Measurements from ENCODE around the gene KCNA2. TPM values are rescaled to one million over a fixed set of nuclear protein-coding genes. Genes with fewer than 3 reads are reported as not detected.

The KCNA2 gene
- total and polyA plus RNA-seq, 2 of the 13 experiments (the other 11 are each of a cell fraction or from before 2014, with no cell fraction given): not detected

DNA sequence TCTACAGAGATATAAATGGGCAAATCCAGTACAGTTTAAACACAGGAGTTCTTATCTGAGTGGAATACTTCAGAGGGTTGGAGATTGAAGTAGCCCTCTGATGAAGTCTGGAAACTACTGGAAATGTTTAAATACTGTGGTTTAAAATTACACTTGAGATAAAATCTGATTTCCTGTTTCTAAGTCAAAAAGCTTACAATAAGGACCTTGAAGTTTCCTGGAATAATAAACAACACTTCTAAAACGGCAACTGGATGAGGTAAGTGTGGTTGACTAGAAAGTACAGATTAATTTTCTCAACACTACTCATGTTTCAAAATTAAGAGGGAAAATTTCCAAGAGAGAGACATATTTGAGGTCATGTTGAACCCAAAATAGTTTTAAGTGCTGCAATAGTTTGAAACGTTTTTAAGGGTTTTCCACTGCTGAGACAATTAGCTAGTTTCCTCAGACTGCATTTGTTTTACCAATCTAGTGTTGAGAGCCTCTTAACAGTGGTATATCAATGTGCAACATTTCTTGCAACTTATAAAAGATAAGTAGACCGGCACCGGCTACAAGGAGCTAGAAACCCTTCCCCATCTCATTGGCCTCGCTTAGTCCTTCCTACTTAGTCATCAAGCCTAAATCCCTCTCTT lies 41.2 kb upstream of the KCNA2 start:
- WGBS (ENCODE audit: low lambda C conversion rate): 4% methylated on average over 5 of the region's 5 CpGs
- Histone ChIP-seq H3K9ac (ENCODE audit: insufficient read depth, low read depth, low read length) (no peak overlapping the region), H3K27me3 (ENCODE audit: control insufficient read depth in 1 of 2, insufficient read depth in 2 of 2, low read length in 2 of 2) (no peaks in the 10 kb centered on the region), H3K36me3 (replicated peaks in 1 of 2; ENCODE audit: control insufficient read depth in 1 of 2, insufficient read depth in 2 of 2, low read length in 2 of 2) (no peaks in the 10 kb centered on the region), H4K20me1 (ENCODE audit: insufficient read depth, low read length) (no peaks in the 10 kb centered on the region), H3K4me1 (ENCODE audit: insufficient read depth, low read length) (no peaks in the 10 kb centered on the region), H3K4me2 (ENCODE audit: low read depth, low read length) (no peak overlapping the region), H3K79me2 (ENCODE audit: insufficient read depth, low read length) (no peaks in the 10 kb centered on the region), H3K27ac (ENCODE audit: extremely low read length, insufficient read depth, low read length) (no peak overlapping the region), H3K9me3 (ENCODE audit: low read length) (no peaks in the 10 kb centered on the region), H2AFZ (ENCODE audit: low read length) (no peak overlapping the region), H3K4me3 (replicated peaks in 1 of 3; ENCODE audit: insufficient read depth in 1 of 3, low read depth in 2 of 3, low read length in 3 of 3) (no peak overlapping the region)
- POLR2A ChIA-PET: no interaction called here
- intact Hi-C loops (cut with micrococcal nuclease; ENCODE audit: unreplicated experiment) (no loop called here), in situ Hi-C loops (cut with HindIII; ENCODE audit: extremely low pct_ligation_motif_present, low pct_unique_long_range_greater_than_20kb) (no loop called here)
- CTCF ChIA-PET (ENCODE audit: low intra/inter-chr PET ratio, low total read pairs): no interaction called here
- TF ChIP-seq THYN1 (CRISPR knock-in tag; IDR thresholded peaks at IDR 0.05; ENCODE audit: borderline replicate concordance, low read depth): no peak
- no TSS peak for BruUV-seq (replicated peaks)
- DNase-seq (ENCODE audit: low spot score) (no peak), FAIRE-seq (no peak), ATAC-seq (no peak)

DNA sequence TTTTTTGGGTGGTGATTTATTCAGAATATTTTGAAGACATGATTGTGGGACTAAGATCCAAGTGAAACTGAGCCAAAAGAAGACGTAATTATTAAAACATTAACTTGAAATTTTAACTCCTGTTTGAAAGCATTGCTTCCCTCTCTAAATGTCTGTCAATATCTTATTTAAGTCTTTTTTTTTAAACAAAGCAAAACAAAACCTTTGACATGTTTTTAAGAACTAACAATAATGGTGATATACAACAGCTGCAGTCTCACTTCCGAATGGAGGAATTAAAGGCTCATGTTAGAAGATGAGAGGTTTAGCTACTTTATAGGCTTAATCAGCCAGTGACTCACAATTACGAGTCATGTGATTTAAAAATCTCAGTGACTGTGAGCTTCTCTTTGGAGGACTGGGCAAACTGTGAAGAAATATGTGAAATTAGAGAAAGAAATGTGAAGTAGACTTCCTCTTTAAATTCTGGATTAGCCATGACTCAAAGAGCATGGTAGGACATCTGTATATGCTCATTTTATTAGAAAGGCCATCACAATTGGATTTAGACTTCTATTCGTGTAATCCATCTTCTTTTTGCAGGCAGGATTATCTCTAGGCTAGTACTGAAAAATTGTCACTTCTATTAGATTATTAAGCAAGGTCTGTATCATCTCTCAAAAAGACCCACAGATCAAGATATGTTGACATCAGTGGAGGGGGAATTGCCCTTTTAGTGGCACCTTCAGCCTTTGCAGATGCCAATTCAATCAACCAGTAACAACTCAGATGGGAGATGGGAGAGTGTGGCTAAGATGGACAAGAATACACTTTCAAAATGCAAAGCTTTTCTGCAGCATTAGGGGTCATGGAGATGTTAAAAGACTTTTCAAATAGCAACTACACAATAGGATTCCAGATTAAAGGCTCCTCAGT lies 39.9 kb upstream of the KCNA2 start:
- H3K9me3 ChIP-seq (ENCODE audit: low read length): no peaks in the 10 kb centered on the region
- intact Hi-C loops (cut with micrococcal nuclease; ENCODE audit: unreplicated experiment) (no loop called here), in situ Hi-C loops (cut with HindIII; ENCODE audit: extremely low pct_ligation_motif_present, low pct_unique_long_range_greater_than_20kb) (no loop called here)
- no peak for ATAC-seq
- no peak for DNase-seq (ENCODE audit: low spot score)
- ChIA-PET CTCF (ENCODE audit: low intra/inter-chr PET ratio, low total read pairs) (no interaction called here), POLR2A (no interaction called here)
- no peak for TF ChIP-seq ZNF329 (CRISPR knock-in tag; IDR thresholded peaks at IDR 0.05; ENCODE audit: low read depth)
- no peak for TF ChIP-seq MED13 (CRISPR knock-in tag; IDR thresholded peaks at IDR 0.05)
- no peak for TF ChIP-seq RARA (CRISPR knock-in tag; IDR thresholded peaks at IDR 0.05)
- TF ChIP-seq, protein P1, sequence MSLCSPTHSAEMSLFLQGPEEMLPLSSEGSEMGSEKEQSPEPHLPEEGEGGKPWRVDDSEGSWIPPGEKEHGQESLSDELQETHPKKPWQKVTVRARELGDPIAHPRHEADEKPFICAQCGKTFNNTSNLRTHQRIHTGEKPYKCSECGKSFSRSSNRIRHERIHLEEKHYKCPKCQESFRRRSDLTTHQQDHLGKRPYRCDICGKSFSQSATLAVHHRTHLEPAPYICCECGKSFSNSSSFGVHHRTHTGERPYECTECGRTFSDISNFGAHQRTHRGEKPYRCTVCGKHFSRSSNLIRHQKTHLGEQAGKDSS (CRISPR knock-in tag; IDR thresholded peaks at IDR 0.05; ENCODE audit: borderline replicate concordance, low read depth): no peak
- TF ChIP-seq SMYD3 (CRISPR knock-in tag; IDR thresholded peaks at IDR 0.05): no peak
- TF ChIP-seq PCBP2 (optimal IDR thresholded peaks at IDR 0.05; ENCODE audit: low read depth, low read length, poor library complexity, severe bottlenecking): no peak
- TF ChIP-seq RBFOX2 (IDR thresholded peaks at IDR 0.05; ENCODE audit: low read depth, low read length): no peak
- H3K27ac ChIP-seq (ENCODE audit: extremely low read length, insufficient read depth, low read length): no peak overlapping the region
- no peaks in the 10 kb centered on the region for H3K36me3 ChIP-seq (replicated peaks in 1 of 2; ENCODE audit: control insufficient read depth in 1 of 2, insufficient read depth in 2 of 2, low read length in 2 of 2)
- BruUV-seq (replicated peaks): no TSS peak
- no peak overlapping the region for H2AFZ ChIP-seq (ENCODE audit: low read length)
- H3K27me3 ChIP-seq (ENCODE audit: control insufficient read depth in 1 of 2, insufficient read depth in 2 of 2, low read length in 2 of 2): no peaks in the 10 kb centered on the region
- H3K4me2 ChIP-seq (ENCODE audit: low read depth, low read length): no peak overlapping the region
- no peaks in the 10 kb centered on the region for H4K20me1 ChIP-seq (ENCODE audit: insufficient read depth, low read length)
- H3K79me2 ChIP-seq (ENCODE audit: insufficient read depth, low read length): no peaks in the 10 kb centered on the region
- H3K4me3 ChIP-seq (replicated peaks in 1 of 3; ENCODE audit: insufficient read depth in 1 of 3, low read depth in 2 of 3, low read length in 3 of 3): no peak overlapping the region
- 4% methylated on average over 4 of the region's 4 CpGs for WGBS (ENCODE audit: low lambda C conversion rate)
- no peak for FAIRE-seq
- no peaks in the 10 kb centered on the region for H3K4me1 ChIP-seq (ENCODE audit: insufficient read depth, low read length)
- H3K9ac ChIP-seq (ENCODE audit: insufficient read depth, low read depth, low read length): no peak overlapping the region
